NCI-H1105 treated with DMSO at 0.1 percent for 48 hours (cell line): ENCODE data around the gene RABGGTA.
A peak's percentile ranks its signal among the peaks of the same experiment; 100 is the strongest.
"Not testable (repeated sequence)": the region's sequence is repeated elsewhere in the genome, so short reads cannot be mapped to it uniquely, and the experiment has no call there.

Experiments used
- DNase-seq: peaks from one replicate; lab custom pipeline; 2025; lab: John Stamatoyannopoulos, UW

The RABGGTA gene

GRCh38 chr14:24240110-24240918 lies 31.1 kb downstream of the RABGGTA start:
- DNase-seq, result no peak

DNA sequence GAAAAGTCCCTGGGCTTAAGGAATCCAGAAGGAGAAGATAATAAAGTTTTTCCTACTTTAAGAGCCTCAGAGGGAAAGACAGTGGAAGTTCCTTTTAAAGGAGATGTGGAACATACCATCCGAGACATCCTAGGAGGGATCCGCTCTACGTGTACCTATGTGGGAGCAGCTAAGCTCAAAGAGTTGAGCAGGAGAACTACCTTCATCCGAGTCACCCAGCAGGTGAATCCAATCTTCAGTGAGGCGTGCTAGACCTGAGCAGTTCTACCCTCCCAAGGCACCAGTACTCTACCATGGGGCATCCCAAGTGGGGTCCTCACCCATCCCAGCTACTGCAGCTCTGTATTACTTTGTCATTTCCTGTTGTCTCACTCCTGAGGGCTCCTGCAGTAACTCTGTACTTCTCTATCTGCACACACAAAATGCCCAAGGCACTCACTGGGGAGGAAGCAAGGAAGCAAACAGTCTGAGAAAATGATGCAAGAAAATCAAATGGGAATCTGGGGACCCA lies 32.8 kb downstream of the RABGGTA start:
- no peak for DNase-seq

DNA sequence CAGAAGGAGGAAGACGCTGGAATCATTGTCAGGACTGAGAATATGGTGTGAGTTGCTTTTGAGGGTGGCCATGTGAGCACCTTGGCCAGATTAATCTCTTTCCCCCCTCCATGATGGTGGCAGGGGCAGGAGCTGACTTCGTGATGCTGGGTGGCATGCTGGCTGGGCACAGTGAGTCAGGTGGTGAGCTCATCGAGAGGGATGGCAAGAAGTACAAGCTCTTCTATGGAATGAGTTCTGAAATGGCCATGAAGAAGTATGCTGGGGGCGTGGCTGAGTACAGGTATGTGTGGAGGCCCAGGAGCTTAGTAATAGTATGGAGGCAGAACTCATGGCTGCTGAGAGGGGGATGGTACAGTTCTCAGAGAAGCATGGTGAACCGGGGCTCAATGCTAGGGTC lies 33.3 kb downstream of the RABGGTA start:
- no peak for DNase-seq

GRCh38 chr14:24237463-24237955 lies 33.9 kb downstream of the RABGGTA start:
- DNase-seq, result no peak

DNA sequence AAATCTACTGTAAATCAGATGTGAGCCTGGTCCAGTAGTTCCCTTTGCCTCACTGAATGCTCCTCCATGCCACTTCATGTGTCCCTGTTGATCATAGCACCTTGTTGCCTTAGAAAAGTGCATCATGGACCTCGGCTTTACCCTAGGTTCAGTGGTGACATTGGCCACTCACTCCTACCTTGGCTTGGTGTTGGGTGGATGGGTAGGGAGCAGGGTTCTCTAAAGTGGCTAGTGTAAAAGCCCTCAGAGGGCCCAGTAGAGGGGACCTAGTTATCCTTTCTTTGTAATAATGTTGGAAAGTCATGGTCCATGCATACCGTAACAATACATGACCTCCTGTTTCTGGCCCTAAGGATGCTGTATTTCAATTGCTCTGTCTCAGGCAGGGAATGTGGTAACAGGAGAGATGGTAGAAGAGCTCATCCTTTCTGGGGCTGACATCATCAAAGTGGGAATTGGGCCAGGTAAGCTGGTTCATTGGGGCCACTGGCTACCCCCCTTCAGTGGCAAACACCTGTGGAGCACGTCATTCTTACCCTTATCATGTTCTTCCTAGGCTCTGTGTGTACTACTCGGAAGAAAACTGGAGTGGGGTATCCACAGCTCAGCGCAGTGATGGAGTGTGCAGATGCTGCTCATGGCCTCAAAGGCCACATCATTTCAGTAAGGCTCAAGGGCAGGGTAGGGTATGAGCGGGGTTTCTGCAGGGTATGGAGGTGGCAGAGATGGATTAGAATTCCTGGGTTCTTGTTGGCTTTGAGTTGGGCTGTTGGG lies 34.5 kb downstream of the RABGGTA start:
- DNase-seq, result no peak

DNA sequence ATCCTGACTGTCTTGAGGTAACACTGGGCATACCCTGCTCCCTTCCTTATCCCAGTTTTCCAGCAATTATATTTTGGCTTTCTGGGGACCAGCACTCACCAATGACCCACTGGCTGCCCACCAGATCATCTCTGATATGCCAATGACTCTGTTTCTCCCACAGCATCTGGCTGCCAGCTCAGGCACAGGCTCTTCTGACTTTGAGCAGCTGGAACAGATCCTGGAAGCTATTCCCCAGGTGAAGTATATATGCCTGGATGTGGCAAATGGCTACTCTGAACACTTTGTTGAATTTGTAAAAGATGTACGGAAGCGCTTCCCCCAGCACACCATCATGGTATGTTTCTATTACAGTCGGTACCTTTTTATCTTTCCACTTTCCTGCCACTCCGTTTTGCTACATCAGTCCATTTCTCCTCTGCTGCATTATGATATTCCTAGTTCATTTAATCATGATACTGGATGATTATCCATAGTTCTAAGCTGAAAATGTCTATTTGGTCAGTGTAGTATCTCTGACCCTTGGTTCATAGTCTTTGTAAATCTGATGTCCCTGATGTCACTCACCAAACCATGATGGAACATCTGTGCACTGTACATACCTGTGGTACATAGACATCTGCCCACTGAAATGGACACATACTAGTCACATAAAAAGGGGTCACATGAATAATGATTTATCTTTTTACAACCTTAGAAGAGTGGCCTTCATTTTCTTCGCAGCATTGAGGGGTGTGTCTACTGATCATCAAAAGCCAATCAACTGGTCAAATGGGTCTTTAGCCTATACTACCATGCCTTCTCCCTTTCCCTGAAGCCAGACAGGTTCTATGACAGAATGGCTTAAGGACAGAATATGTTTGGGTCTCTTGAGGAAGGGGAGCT lies 35.4 kb downstream of the RABGGTA start:
- no peak for DNase-seq

GRCh38 chr14:24234095-24235005 lies 37.0 kb downstream of the RABGGTA start:
- DNase-seq, result no peak

- no peak for DNase-seq
Observed at GRCh38 chr14:24233538-24233866, 37.9 kb downstream of the RABGGTA start.

- peak; percentile 79 for DNase-seq
Observed at GRCh38 chr14:24232645-24233537, 38.5 kb downstream of the RABGGTA start, which contains the start of gene GMPR2. Gene GMPR2 (plus strand): TSS chr14:24232929. CDS start chr14:24233254, 325 bp downstream.

DNA sequence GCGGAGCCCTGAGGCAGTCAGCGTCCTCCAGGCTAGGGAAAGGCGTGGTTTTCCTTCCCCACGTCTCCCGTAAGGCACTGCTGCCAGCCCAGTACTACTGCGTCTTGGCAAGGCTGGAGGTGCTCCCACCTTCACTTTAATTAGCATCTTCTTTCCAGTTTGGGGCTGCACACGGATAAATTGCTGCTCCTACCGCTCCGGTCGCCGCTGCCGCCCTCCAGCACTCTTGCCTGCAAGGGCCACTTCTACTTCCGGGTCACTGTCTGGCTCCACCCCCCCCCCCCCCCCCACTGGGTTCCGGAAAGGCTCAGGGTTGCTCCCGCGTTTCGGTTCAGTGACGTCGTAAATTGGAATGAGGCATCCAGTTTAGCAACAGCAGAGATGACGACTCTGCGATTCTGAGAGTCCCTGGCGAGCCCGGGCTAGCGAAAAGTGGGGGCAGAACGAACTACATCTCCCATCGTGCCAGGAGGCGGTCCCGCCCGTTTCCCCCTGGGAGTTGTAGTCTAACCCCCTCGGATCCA lies 39.2 kb downstream of the RABGGTA start, which contains the start of gene NEDD8:
NEDD8 (minus strand) TSS at position 247 of the 524 bp plus-strand sequence; CDS start at position 147, 100 bp downstream.
- DNase-seq, result peak; percentile 85

- no peak for DNase-seq
Observed at GRCh38 chr14:24231263-24232120, 39.9 kb downstream of the RABGGTA start.

DNA sequence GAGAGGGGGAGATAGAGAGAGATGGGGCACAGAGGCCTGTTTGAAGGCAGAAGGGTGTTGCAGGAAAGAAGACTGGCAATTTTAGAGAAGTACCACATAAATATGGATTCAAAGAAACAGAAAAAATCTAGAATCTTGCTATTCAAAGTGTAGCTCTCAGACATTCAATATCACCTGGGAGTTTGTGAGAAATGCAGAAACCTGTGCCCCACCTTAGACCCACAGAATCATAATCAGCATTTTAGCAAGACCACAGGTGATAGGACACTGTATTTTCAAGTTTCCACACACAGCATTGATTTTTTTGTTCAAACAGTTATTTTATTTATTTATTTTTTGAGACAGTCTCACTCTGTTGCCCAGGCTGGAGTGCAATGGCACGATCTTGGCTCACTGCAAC lies 42.5 kb downstream of the RABGGTA start:
- DNase-seq, result no peak

DNA sequence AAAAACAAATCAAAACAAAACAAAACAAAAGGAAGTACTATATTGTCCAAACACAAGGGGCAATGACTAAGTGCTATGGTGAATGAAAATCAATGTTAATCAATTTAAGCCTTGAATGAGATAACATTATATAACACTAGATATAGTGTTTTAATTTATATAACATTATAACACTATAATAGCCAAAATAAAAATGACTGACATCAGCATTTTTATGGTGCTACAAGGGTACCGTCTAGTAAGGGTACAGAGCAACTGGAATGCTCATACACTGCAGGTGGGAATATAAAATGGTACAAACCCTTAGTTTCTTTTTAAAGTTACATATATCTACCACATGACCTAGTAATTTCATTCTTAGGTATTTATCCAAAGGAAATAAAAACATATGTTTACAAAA lies 44.9 kb downstream of the RABGGTA start:
- no peak for DNase-seq

- no peak for DNase-seq
Observed at GRCh38 chr14:24224618-24225071, 46.8 kb downstream of the RABGGTA start.

- DNase-seq, result not testable (repeated sequence)
Observed at GRCh38 chr14:24222987-24223386, 48.4 kb downstream of the RABGGTA start.

- no peak for DNase-seq
Observed at GRCh38 chr14:24219521-24219920, 51.9 kb downstream of the RABGGTA start.

DNA sequence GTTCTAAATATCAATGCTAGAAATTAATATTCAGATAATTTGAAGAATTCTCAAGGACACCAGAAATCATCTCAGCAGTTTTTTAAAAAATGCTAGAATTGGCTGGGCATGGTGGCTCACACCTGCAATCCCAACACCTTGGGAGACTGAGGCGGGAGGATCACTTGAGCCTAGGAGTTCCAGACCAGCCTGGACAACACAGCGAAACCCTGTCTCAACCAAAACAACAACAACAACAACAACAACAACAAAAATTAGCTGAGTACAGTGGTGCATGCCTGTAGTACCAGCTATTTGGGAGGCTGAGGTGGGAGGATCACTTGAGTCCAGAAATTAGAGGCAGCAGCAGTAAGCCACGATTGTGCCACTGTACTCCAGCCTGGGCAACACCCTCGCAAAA lies 52.3 kb downstream of the RABGGTA start:
- no peak for DNase-seq

- DNase-seq, result not testable (repeated sequence)
Observed at GRCh38 chr14:24216876-24217275, 54.5 kb downstream of the RABGGTA start.
